Measurements from ENCODE around the gene TTLL5. TPM values are rescaled to one million over a fixed set of nuclear protein-coding genes. Genes with fewer than 3 reads are reported as not detected.

Gene TTLL5
- polyA plus RNA-seq, 2 of the 4 experiments (the other 2 are of a cell fraction): 18.8 to 23.7 TPM

GRCh38 chr14:75881994-75882393 is 220.9 kb downstream of the TTLL5 start:
- Histone ChIP-seq H3K4me3 (no peak overlapping the region), H3K4me2 (no peak overlapping the region)
- no peak for ATAC-seq

GRCh38 chr14:75884198-75884611 is 223.2 kb downstream of the TTLL5 start:
- TF ChIP-seq CHD4 (IDR thresholded peaks at IDR 0.05; ENCODE audit: borderline replicate concordance) (no peak), FOSB (CRISPR knock-in tag; IDR thresholded peaks at IDR 0.05) (no peak)
- no peak overlapping the region for H3K4me2 ChIP-seq
- DNase-seq (ENCODE audit: low read depth in 1 of 2, low spot score in 1 of 2) (no peak), FAIRE-seq (no peak), ATAC-seq (peak; percentile 34 to 82; a peak in 3 of 6 replicates)
- ChIA-PET POLR2A (no interaction called here), CTCF (interaction anchor here (0.6 to 1.8 kb wide), 5 partner anchors 17 to 175 kb away, joined by 3 to 7 read pairs (median 3); no protein-coding TSS in a partner anchor)
- no peak overlapping the region for H3K4me3 ChIP-seq
- H3K27ac ChIP-seq: no peak overlapping the region
- WGBS (ENCODE audit: missing lambda C conversion rate): 89% methylated on average over 6 of the region's 6 CpGs
- peaks cover 5% of the 10 kb centered on the region for H3K4me1 ChIP-seq
- no peaks in the 10 kb centered on the region for H3K9me3 ChIP-seq

More at GRCh38 chr14:75881994-75882393, 220.9 kb downstream of the TTLL5 start:
- DNase-seq (ENCODE audit: low read depth in 1 of 2, low spot score in 1 of 2) (no peak), FAIRE-seq (no peak)
- TF ChIP-seq EHMT2 (IDR thresholded peaks at IDR 0.05; ENCODE audit: low read depth): no peak
- TF ChIP-seq RARB (CRISPR knock-in tag; IDR thresholded peaks at IDR 0.05): no peak
- peaks cover 16% of the 10 kb centered on the region for H3K4me1 ChIP-seq
- CTCF ChIA-PET: interaction anchor here (1.0 to 3.5 kb wide), 2 partner anchors 16 to 25 kb away, joined by 3 to 11 read pairs; no protein-coding TSS in a partner anchor
- H3K9me3 ChIP-seq: no peaks in the 10 kb centered on the region
- 96% methylated on average over 5 of the region's 5 CpGs for WGBS (ENCODE audit: missing lambda C conversion rate)
- no peak overlapping the region for H3K27ac ChIP-seq
- POLR2A ChIA-PET: no interaction called here

- ChIA-PET CTCF (interaction anchor here (1.5 to 2.8 kb wide), 2 partner anchors 21 to 175 kb away, joined by 4 to 13 read pairs; no protein-coding TSS in a partner anchor), POLR2A (no interaction called here)
- FAIRE-seq: no peak
- Histone ChIP-seq H3K4me3 (no peak overlapping the region), H3K4me1 (no peaks in the 10 kb centered on the region), H3K9me3 (no peaks in the 10 kb centered on the region), H3K27ac (no peak overlapping the region), H3K4me2 (no peak overlapping the region)
- 76% methylated on average over 2 of the region's 2 CpGs for WGBS (ENCODE audit: missing lambda C conversion rate)
- no peak for ATAC-seq
- no peak for DNase-seq (ENCODE audit: low read depth in 1 of 2, low spot score in 1 of 2)
- TF ChIP-seq HOXB5 (CRISPR knock-in tag; IDR thresholded peaks at IDR 0.05) (no peak), MAZ (IDR thresholded peaks at IDR 0.05; ENCODE audit: borderline replicate concordance, low read depth, low read length) (no peak), HDAC2 (IDR thresholded peaks at IDR 0.05) (no peak), ELK1 (IDR thresholded peaks at IDR 0.05; ENCODE audit: low read depth, low read length) (no peak), RARB (CRISPR knock-in tag; IDR thresholded peaks at IDR 0.05) (no peak), RCOR1 (IDR thresholded peaks at IDR 0.05; ENCODE audit: low read depth, low read length) (no peak), FOSB (CRISPR knock-in tag; IDR thresholded peaks at IDR 0.05) (no peak), JUNB (IDR thresholded peaks at IDR 0.05) (no peak), ZNF302 (CRISPR knock-in tag; IDR thresholded peaks at IDR 0.05) (no peak), GATA3 (IDR thresholded peaks at IDR 0.05; ENCODE audit: borderline replicate concordance) (no peak), CTCF (IDR thresholded peaks at IDR 0.05) (no peak), EP300 (IDR thresholded peaks at IDR 0.05) (no peak), ZC3H11A (IDR thresholded peaks at IDR 0.05) (no peak), TFCP2L1 (CRISPR knock-in tag; IDR thresholded peaks at IDR 0.05) (no peak)
Measured at GRCh38 chr14:75885829-75886228, 224.8 kb downstream of the TTLL5 start.

- FAIRE-seq (no peak), DNase-seq (ENCODE audit: low read depth in 1 of 2, low spot score in 1 of 2) (no peak), ATAC-seq (no peak)
- CTCF ChIA-PET: interaction anchor here (2.8 kb wide), 1 partner anchor 20 kb away, joined by 13 read pairs; no protein-coding TSS in a partner anchor
- Histone ChIP-seq H3K4me3 (no peak overlapping the region), H3K9me3 (no peaks in the 10 kb centered on the region), H3K27ac (no peak overlapping the region), H3K4me1 (no peaks in the 10 kb centered on the region), H3K4me2 (no peak overlapping the region)
- WGBS (ENCODE audit: missing lambda C conversion rate): 88% methylated on average over 5 of the region's 5 CpGs
- POLR2A ChIA-PET: no interaction called here
- TF ChIP-seq HOXA7 (CRISPR knock-in tag; IDR thresholded peaks at IDR 0.05) (no peak), ELK1 (IDR thresholded peaks at IDR 0.05; ENCODE audit: low read depth, low read length) (no peak), MAFK (IDR thresholded peaks at IDR 0.05; ENCODE audit: partially characterized antibody) (no peak), PBX3 (IDR thresholded peaks at IDR 0.05) (no peak), E2F6 (IDR thresholded peaks at IDR 0.05; ENCODE audit: borderline replicate concordance, low read depth) (no peak), POLR2A (IDR thresholded peaks at IDR 0.05; ENCODE audit: low read length) (no peak), MAZ (IDR thresholded peaks at IDR 0.05; ENCODE audit: borderline replicate concordance, low read depth, low read length) (no peak), RAD21 (conservative IDR thresholded peaks at IDR 0.05 in 1 of 2, IDR thresholded peaks at IDR 0.05 in 1 of 2) (no peak), JUNB (IDR thresholded peaks at IDR 0.05) (no peak), ZNF302 (CRISPR knock-in tag; IDR thresholded peaks at IDR 0.05) (no peak), HOXB13 (CRISPR knock-in tag; IDR thresholded peaks at IDR 0.05; ENCODE audit: low read depth) (no peak), POLR2AphosphoS2 (conservative IDR thresholded peaks at IDR 0.05; ENCODE audit: low read length) (no peak)
Measured at GRCh38 chr14:75886636-75887348, 225.7 kb downstream of the TTLL5 start.

Measured in A549 (cell line).